Measurements from ENCODE around the gene PPP4R4. TPM values are rescaled to one million over a fixed set of nuclear protein-coding genes. Genes with fewer than 3 reads are reported as not detected.

The PPP4R4 gene
- total RNA-seq, 4 donors from 2014 or later, result 0.56 to 8.6 (median 1.7) TPM

- TF ChIP-seq CTCF (IDR thresholded peaks at IDR 0.05), result no peak
- TF ChIP-seq POLR2A (IDR thresholded peaks at IDR 0.05), result no peak
- intact Hi-C loops (cut with DNase I; ENCODE audit: low total_unique reads), result no loop called here
- no peak overlapping the region for H3K4me3 ChIP-seq (ENCODE audit: low read depth, poor library complexity, severe bottlenecking)
- DNase-seq (ENCODE audit: low spot score in 2 of 2), result no peak
- WGBS, 2 donors, result 45 to 52% methylated on average over 1 of the region's 1 CpG
Measured at GRCh38 chr14:94193776-94194175, 19.7 kb downstream of the PPP4R4 start.

GRCh38 chr14:94196057-94196456 lies 21.9 kb downstream of the PPP4R4 start:
- no peak overlapping the region for H3K4me3 ChIP-seq (ENCODE audit: low read depth, poor library complexity, severe bottlenecking)
- no peak for DNase-seq (ENCODE audit: low spot score in 2 of 2)
- intact Hi-C loops (cut with DNase I; ENCODE audit: low total_unique reads), result no loop called here
- 83 to 88% methylated on average over 2 of the region's 2 CpGs for WGBS, 2 donors
- TF ChIP-seq POLR2A (IDR thresholded peaks at IDR 0.05) (no peak), CTCF (IDR thresholded peaks at IDR 0.05) (no peak)

GRCh38 chr14:94203473-94204210 lies 29.5 kb downstream of the PPP4R4 start:
- no peak overlapping the region for H3K4me3 ChIP-seq (ENCODE audit: low read depth, poor library complexity, severe bottlenecking)
- no peak for DNase-seq (ENCODE audit: low spot score in 2 of 2)
- intact Hi-C loops (cut with DNase I; ENCODE audit: low total_unique reads), result no loop called here
- 58 to 62% methylated on average over 2 of the region's 2 CpGs for WGBS, 2 donors
- TF ChIP-seq CTCF (IDR thresholded peaks at IDR 0.05) (no peak), POLR2A (IDR thresholded peaks at IDR 0.05) (no peak)

GRCh38 chr14:94213021-94213420 lies 38.9 kb downstream of the PPP4R4 start:
- TF ChIP-seq CTCF (IDR thresholded peaks at IDR 0.05), result no peak
- no peak for TF ChIP-seq POLR2A (IDR thresholded peaks at IDR 0.05)
- intact Hi-C loops (cut with DNase I; ENCODE audit: low total_unique reads), result no loop called here
- 59 to 63% methylated on average over 1 of the region's 1 CpG for WGBS, 2 donors
- no peak overlapping the region for H3K4me3 ChIP-seq (ENCODE audit: low read depth, poor library complexity, severe bottlenecking)
- no peak for DNase-seq (ENCODE audit: low spot score in 2 of 2)

- 46 to 83% methylated on average over 2 of the region's 2 CpGs for WGBS, 2 donors
- intact Hi-C loops (cut with DNase I; ENCODE audit: low total_unique reads), result no loop called here
- DNase-seq (ENCODE audit: low spot score in 2 of 2), result no peak
Measured at GRCh38 chr14:94213741-94214140, 39.6 kb downstream of the PPP4R4 start.

More at GRCh38 chr14:94213741-94214140, 39.6 kb downstream of the PPP4R4 start:
- TF ChIP-seq POLR2A (IDR thresholded peaks at IDR 0.05) (no peak), CTCF (IDR thresholded peaks at IDR 0.05) (no peak)
- no peak overlapping the region for H3K4me3 ChIP-seq (ENCODE audit: low read depth, poor library complexity, severe bottlenecking)

Data from lower leg skin (tissue), 4 donors.